SHP77 treated with DMSO at 0.1 percent for 48 hours (cell line): ENCODE measurements around the gene HS3ST5.
"Not testable (repeated sequence)": the region's sequence is repeated elsewhere in the genome, so short reads cannot be mapped to it uniquely, and the experiment has no call there.

Experiments used
- DNase-seq: peaks from one replicate; lab custom pipeline; 2025; lab: John Stamatoyannopoulos, UW

Gene HS3ST5

GRCh38 chr6:114276783-114277182, 66.0 kb downstream of the HS3ST5 start:
- DNase-seq: no peak

GRCh38 chr6:114274836-114275235, 68.0 kb downstream of the HS3ST5 start:
- DNase-seq: no peak

- no peak for DNase-seq
These were observed 70.2 kb downstream of the HS3ST5 start for GRCh38 chr6:114272582-114272981.

GRCh38 chr6:114271405-114271804, 71.4 kb downstream of the HS3ST5 start:
- DNase-seq: no peak

GRCh38 chr6:114267897-114268296, 74.9 kb downstream of the HS3ST5 start:
- DNase-seq: no peak

GRCh38 chr6:114260810-114261209, 82.0 kb downstream of the HS3ST5 start:
- no peak for DNase-seq

GRCh38 chr6:114258376-114258775, 84.4 kb downstream of the HS3ST5 start:
- DNase-seq: no peak

- no peak for DNase-seq
These were observed 89.4 kb downstream of the HS3ST5 start for GRCh38 chr6:114253431-114253830.

- DNase-seq: no peak
These were observed 93.3 kb downstream of the HS3ST5 start for GRCh38 chr6:114249522-114249921.

- no peak for DNase-seq
These were observed 95.7 kb downstream of the HS3ST5 start for GRCh38 chr6:114247101-114247500.

- DNase-seq: no peak
These were observed 102.0 kb downstream of the HS3ST5 start for GRCh38 chr6:114240796-114241195.

GRCh38 chr6:114228675-114229074, 114.1 kb downstream of the HS3ST5 start:
- no peak for DNase-seq

- DNase-seq: no peak
These were observed 114.8 kb downstream of the HS3ST5 start for GRCh38 chr6:114227944-114228468.

- no peak for DNase-seq
These were observed 122.6 kb downstream of the HS3ST5 start for GRCh38 chr6:114220241-114220640.

- no peak for DNase-seq
These were observed 124.1 kb downstream of the HS3ST5 start for GRCh38 chr6:114218437-114219340.

GRCh38 chr6:114217996-114218395, 124.8 kb downstream of the HS3ST5 start:
- not testable (repeated sequence) for DNase-seq

GRCh38 chr6:114216789-114217467, 125.9 kb downstream of the HS3ST5 start:
- no peak for DNase-seq

- DNase-seq: no peak
These were observed 132.4 kb downstream of the HS3ST5 start for GRCh38 chr6:114210467-114210866.

- no peak for DNase-seq
These were observed 139.4 kb downstream of the HS3ST5 start for GRCh38 chr6:114203460-114203859.

GRCh38 chr6:114202389-114202788, 140.4 kb downstream of the HS3ST5 start:
- DNase-seq: no peak

- DNase-seq: no peak
These were observed 141.9 kb downstream of the HS3ST5 start for GRCh38 chr6:114200891-114201290.

GRCh38 chr6:114195631-114196403, 147.0 kb downstream of the HS3ST5 start:
- no peak for DNase-seq
